Right lobe of liver (tissue), 4 donors: ENCODE results near the gene DLG1.

Source experiments
- CTCF ChIP-seq, 4 donors: fragments of 200-600 bp in 3 of 4; fragments of 450-650 bp in 1 of 4; IDR thresholded peaks; one replicate each; pipeline versions ENCODE4 v1.5.1 to v1.8.0; 2016 to 2022; ENCODE audit warnings: antibody characterized with exemption in 4 of 4, mild to moderate bottlenecking in 2 of 4
- POLR2A ChIP-seq: fragments of 450-650 bp; IDR thresholded peaks from one replicate; pipeline ENCODE4 v1.6.1; 2017; ENCODE audit warnings: antibody characterized with exemption, mild to moderate bottlenecking
- donor health status: DM: no; HTN: no; CAD: no.
- donor health status: DM: no; HTN: no; CAD: no.
- donor health status: DM: no; HTN: yes; CAD: no.

GRCh38 chr3:197104738-197105137, 193.7 kb downstream of the DLG1 start:
- TF ChIP-seq CTCF (IDR thresholded peaks at IDR 0.05) = no peak
- no peak for TF ChIP-seq POLR2A
